GM23338 (cell line): ENCODE measurements around the gene INTS6L. TPM values are rescaled to one million over a fixed set of nuclear protein-coding genes. Genes with fewer than 3 reads are reported as not detected.

Experiments used
- ATAC-seq: fragments of 200-7000 bp; cut with Tn5 transposase; 3 replicates; pipeline ENCODE4 v1.9.1; 2020
- DNase-seq: peaks from one replicate; pipeline ENCODE4 v3.0.0-alpha.2; 2015; ENCODE audit warnings: low spot score
- H2AFZ ChIP-seq: fragments of 200-600 bp; sonication (generic); 2 replicates; pipeline ENCODE4 v1.8.0; 2016; ENCODE audit warnings: antibody characterized with exemption, mild to moderate bottlenecking, moderate library complexity
- H3F3A ChIP-seq: fragments of 200-600 bp; sonication (generic); replicated peaks from 2 replicates; pipeline ENCODE4 v1.8.0; 2017; ENCODE audit warnings: antibody characterized with exemption, mixed run types, low read depth
- H3K27ac ChIP-seq: fragments of 200-600 bp; sonication (generic); 2 replicates; pipeline ENCODE4 v1.6.1; 2016; ENCODE audit warnings: low read depth
- H3K27me3 ChIP-seq: fragments of 200-600 bp; sonication (generic); 2 replicates; pipeline ENCODE4 v1.8.0; 2016; ENCODE audit warnings: mild to moderate bottlenecking, mixed run types, moderate library complexity; ENCODE audit not compliant: insufficient read depth
- H3K36me3 ChIP-seq: fragments of 200-600 bp; sonication (generic); 2 replicates; pipeline ENCODE4 v1.8.0; 2016; ENCODE audit warnings: mild to moderate bottlenecking; ENCODE audit not compliant: insufficient read depth
- H3K4me1 ChIP-seq: fragments of 200-600 bp; sonication (generic); 2 replicates; pipeline ENCODE4 v1.8.0; 2016; ENCODE audit warnings: mild to moderate bottlenecking, moderate library complexity; ENCODE audit not compliant: insufficient read depth
- H3K4me2 ChIP-seq: fragments of 200-600 bp; sonication (generic); 2 replicates; pipeline ENCODE4 v1.7.1; 2017; ENCODE audit warnings: mixed run types
- H3K4me3 ChIP-seq: fragments of 200-600 bp; sonication (generic); 2 replicates; pipeline ENCODE4 v1.6.1; 2016; ENCODE audit warnings: mixed run types
- H3K79me2 ChIP-seq: fragments of 200-600 bp; sonication (generic); replicated peaks from 2 replicates; pipeline ENCODE4 v1.8.0; 2017; ENCODE audit warnings: mild to moderate bottlenecking; ENCODE audit not compliant: insufficient read depth
- H3K9me2 ChIP-seq: fragments of 200-600 bp; sonication (generic); 2 replicates; pipeline ENCODE4 v1.8.0; 2017; ENCODE audit not compliant: insufficient read depth
- H4K20me1 ChIP-seq: fragments of 200-600 bp; sonication (generic); replicated peaks from 2 replicates; pipeline ENCODE4 v1.8.0; 2017; ENCODE audit warnings: mild to moderate bottlenecking; ENCODE audit not compliant: insufficient read depth
- H3K27ac Mint-ChIP-seq: 2 replicates; pipeline ENCODE4 v1.8.0; 2020; ENCODE audit warnings: inconsistent platforms, mild to moderate bottlenecking, moderate library complexity, mixed read lengths
- H3K27me3 Mint-ChIP-seq: 3 replicates; pipeline ENCODE4 v1.8.0; 2022; ENCODE audit warnings: low read depth, mild to moderate bottlenecking, moderate library complexity, mixed read lengths, inconsistent platforms; ENCODE audit not compliant: insufficient read depth, poor library complexity
- H3K36me3 Mint-ChIP-seq: 3 replicates; pipeline ENCODE4 v1.8.0; 2021; ENCODE audit warnings: low read depth, mild to moderate bottlenecking, inconsistent platforms, moderate library complexity, mixed read lengths
- H3K4me1 Mint-ChIP-seq: 3 replicates; pipeline ENCODE4 v1.8.0; 2020; ENCODE audit warnings: mild to moderate bottlenecking, inconsistent platforms, mixed read lengths
- H3K4me3 Mint-ChIP-seq: 3 replicates; pipeline ENCODE4 v1.8.0; 2021; ENCODE audit warnings: moderate library complexity, mild to moderate bottlenecking, inconsistent platforms, mixed read lengths
- H3K9me3 Mint-ChIP-seq: 3 replicates; pipeline ENCODE4 v1.8.0; 2020; ENCODE audit warnings: moderate library complexity, mild to moderate bottlenecking, inconsistent platforms, mixed read lengths
- CREB1 ChIP-seq: fragments of 250-450 bp; sonication (Bioruptor Pico); IDR thresholded peaks from 2 replicates; pipeline ENCODE4 v1.5.0; 2020; ENCODE audit warnings: low read depth, mild to moderate bottlenecking, moderate library complexity
- CTCF ChIP-seq, 2 experiments: fragments of 200-600 bp in 1 of 2; sonication (generic) in 1 of 2; conservative IDR thresholded peaks; 2 replicates each; pipeline versions ENCODE4 v1.5.1 to v1.6.1; 2016 to 2017; ENCODE audit warnings: antibody characterized with exemption in 2 of 2, low read depth in 2 of 2, mild to moderate bottlenecking in 2 of 2, moderate library complexity in 1 of 2
- EZH2 ChIP-seq: fragments of 200-600 bp; sonication (generic); IDR thresholded peaks from one replicate; pipeline ENCODE4 v1.8.0; 2017; ENCODE audit warnings: antibody characterized with exemption, mild to moderate bottlenecking, low read depth; ENCODE audit not compliant: unreplicated experiment
- EZH2phosphoT487 ChIP-seq: fragments of 200-600 bp; sonication (generic); IDR thresholded peaks from one replicate; pipeline ENCODE4 v1.8.1; 2018; ENCODE audit warnings: antibody characterized with exemption; ENCODE audit not compliant: unreplicated experiment
- JUNB ChIP-seq: IDR thresholded peaks from one replicate; pipeline ENCODE4 v1.6.1; 2016; ENCODE audit warnings: antibody characterized with exemption; ENCODE audit not compliant: unreplicated experiment
- NANOG ChIP-seq: IDR thresholded peaks from 2 replicates; pipeline ENCODE4 v1.6.1; 2016; ENCODE audit warnings: antibody characterized with exemption, borderline replicate concordance
- POLR2AphosphoS5 ChIP-seq: IDR thresholded peaks from 2 replicates; pipeline ENCODE4 v1.6.1; 2016; ENCODE audit warnings: antibody characterized with exemption, low read depth
- REST ChIP-seq: IDR thresholded peaks from one replicate; pipeline ENCODE4 v1.6.1; 2018; ENCODE audit warnings: antibody characterized with exemption; ENCODE audit not compliant: unreplicated experiment
- STAT1 ChIP-seq: IDR thresholded peaks from one replicate; pipeline ENCODE4 v1.6.1; 2016; ENCODE audit warnings: antibody characterized with exemption; ENCODE audit not compliant: unreplicated experiment
- ZNF114 ChIP-seq: fragments of 250-450 bp; sonication (Bioruptor Pico); IDR thresholded peaks from 2 replicates; pipeline ENCODE4 v1.5.0; 2020; ENCODE audit warnings: mild to moderate bottlenecking, moderate library complexity
- ZNF331 ChIP-seq: fragments of 250-450 bp; sonication (Bioruptor Pico); IDR thresholded peaks from 2 replicates; pipeline ENCODE4 v1.5.0; 2020; ENCODE audit warnings: low read depth, mild to moderate bottlenecking, moderate library complexity
- ZNF462 ChIP-seq: fragments of 250-450 bp; sonication (Bioruptor Pico); IDR thresholded peaks from 2 replicates; pipeline ENCODE4 v1.5.0; 2020; ENCODE audit warnings: mild to moderate bottlenecking, moderate library complexity
- polyA plus RNA-seq: library from polyadenylated mRNA; unstranded; fragments of >200 nt; fragmentation: Nextera tagmentation; extraction: Ambion mirVana; gene quantifications from 2 replicates; pipeline ENCODE4 v1.2.1, GENCODE V29; 2016
- total RNA-seq: library from RNA; depleted of rRNA; stranded (reverse); fragments of >200 nt; shearing (Covaris generic); gene quantifications from 2 replicates; pipeline ENCODE4 v1.2.3, GENCODE V29; 2014
- TF ChIP-seq, protein P1 (sequence below): IDR thresholded peaks from 2 replicates; pipeline ENCODE4 v1.6.1; 2016; ENCODE audit warnings: antibody characterized with exemption

INTS6L gene
- total and polyA plus RNA-seq, 2 experiments from 2014 or later, result 4.5 to 6.4 TPM

GRCh38 chrX:135480076-135480475 is 40.4 kb upstream of the INTS6L start:
- no peak for ATAC-seq
- DNase-seq, result no peak
- no peak overlapping the region for H3K4me3 Mint-ChIP-seq
- H3K4me3 ChIP-seq, result no peak overlapping the region
- no peak overlapping the region for H2AFZ ChIP-seq
- no peaks in the 10 kb centered on the region for H3K9me2 ChIP-seq
- H3K4me2 ChIP-seq, result no peak overlapping the region
- TF ChIP-seq REST (no peak), ZNF114 (CRISPR knock-in tag) (no peak), ZNF462 (no peak), JUNB (no peak), CTCF (conservative IDR thresholded peaks at IDR 0.05; ENCODE audit: low read depth in 2 of 2) (no peak), POLR2AphosphoS5 (no peak), NANOG (no peak), EZH2phosphoT487 (no peak), STAT1 (no peak), EZH2 (no peak), CREB1 (CRISPR knock-in tag) (no peak), ZNF331 (CRISPR knock-in tag) (no peak)
- TF ChIP-seq, protein P1, sequence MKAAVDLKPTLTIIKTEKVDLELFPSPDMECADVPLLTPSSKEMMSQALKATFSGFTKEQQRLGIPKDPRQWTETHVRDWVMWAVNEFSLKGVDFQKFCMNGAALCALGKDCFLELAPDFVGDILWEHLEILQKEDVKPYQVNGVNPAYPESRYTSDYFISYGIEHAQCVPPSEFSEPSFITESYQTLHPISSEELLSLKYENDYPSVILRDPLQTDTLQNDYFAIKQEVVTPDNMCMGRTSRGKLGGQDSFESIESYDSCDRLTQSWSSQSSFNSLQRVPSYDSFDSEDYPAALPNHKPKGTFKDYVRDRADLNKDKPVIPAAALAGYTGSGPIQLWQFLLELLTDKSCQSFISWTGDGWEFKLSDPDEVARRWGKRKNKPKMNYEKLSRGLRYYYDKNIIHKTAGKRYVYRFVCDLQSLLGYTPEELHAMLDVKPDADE, result no peak
- no peak overlapping the region for H3K27ac Mint-ChIP-seq
- H3K27me3 ChIP-seq, result no peaks in the 10 kb centered on the region
- no peak overlapping the region for H3K27ac ChIP-seq
- no peaks in the 10 kb centered on the region for H3K9me3 Mint-ChIP-seq
- no peaks in the 10 kb centered on the region for H3K79me2 ChIP-seq
- no peaks in the 10 kb centered on the region for H3K36me3 ChIP-seq
- H3K4me1 Mint-ChIP-seq, result no peaks in the 10 kb centered on the region
- H3K27me3 Mint-ChIP-seq, result no peaks in the 10 kb centered on the region
- no peaks in the 10 kb centered on the region for H3F3A ChIP-seq
- no peaks in the 10 kb centered on the region for H3K36me3 Mint-ChIP-seq
- H4K20me1 ChIP-seq, result no peaks in the 10 kb centered on the region
- H3K4me1 ChIP-seq, result no peaks in the 10 kb centered on the region
